HCT116 (cell line): Measurements from ENCODE around the gene SLC25A22. TPM values are rescaled to one million over a fixed set of nuclear protein-coding genes. Genes with fewer than 3 reads are reported as not detected.

Experiments
- ATAC-seq: fragments of 200-7000 bp; cut with Tn5 transposase; 2 replicates; pipeline ENCODE4 v1.9.1; 2020; ENCODE audit warnings: mild to moderate bottlenecking, moderate library complexity
- BruUV-seq: library from RNA; stranded (reverse); fragments of 400-500 nt; replicated peaks from 2 replicates; lab custom pipeline; 2021; lab: Mats Ljungman, UMichigan
- CTCF ChIA-PET: fragments of 300-600 bp; sonication (Branson Sonifier 250); formaldehyde crosslinking; loops from one replicate; lab custom pipeline; 2021; ENCODE audit warnings: antibody characterized with exemption; lab: Charles Lee
- POLR2A ChIA-PET: fragments of 300-600, 350-600 bp; sonication (Branson Sonifier 250); formaldehyde crosslinking; loops from one replicate; lab custom pipeline; 2021; ENCODE audit warnings: antibody characterized with exemption; lab: Charles Lee
- RAD21 ChIA-PET, 2 experiments: fragments of 300-600 bp; sonication (Branson Sonifier 250); formaldehyde crosslinking; loops; one replicate each; lab custom pipeline; 2023; ENCODE audit warnings: low total read pairs in 2 of 2; ENCODE audit not compliant: uncharacterized antibody in 2 of 2, unreplicated experiment in 2 of 2, low non-redundant PET in 1 of 2; lab: Charles Lee
- DNase-seq: peaks from one replicate; pipeline ENCODE4 v3.0.0-alpha.2; 2010; ENCODE audit warnings: low read depth, low spot score
- H2AFZ ChIP-seq: fragments of 200-600 bp; shearing (Covaris generic), sonication (generic); 2 replicates; pipeline ENCODE4 v1.6.1; 2017; ENCODE audit warnings: low read depth, mixed run types, mixed read lengths, antibody characterized with exemption, low read length; ENCODE audit not compliant: poor library complexity, severe bottlenecking
- H3K27ac ChIP-seq: 2 replicates; pipeline ENCODE4 v1.5.1; 2012; ENCODE audit warnings: low read depth, low read length
- H3K27me3 ChIP-seq: fragments of 200-600 bp; sonication (generic); 2 replicates; pipeline ENCODE4 v1.6.1; 2016; ENCODE audit warnings: mixed run types, low read length, mixed read lengths; ENCODE audit not compliant: insufficient read depth
- H3K36me3 ChIP-seq, 2 experiments: fragments of 200-500 bp in 1 of 2; fragments of 200-600 bp in 1 of 2; sonication (Bioruptor generic) in 1 of 2; sonication (generic) in 1 of 2; 2 replicates each; pipeline versions ENCODE4 v1.5.1 to v1.6.1; 2014 to 2016; ENCODE audit warnings: low read length in 2 of 2, inconsistent platforms in 1 of 2, mixed read lengths in 1 of 2, mixed run types in 1 of 2; ENCODE audit not compliant: insufficient read depth in 2 of 2, control insufficient read depth in 1 of 2
- H3K4me1 ChIP-seq, 2 experiments: fragments of 200-600 bp in 1 of 2; sonication (generic) in 1 of 2; 2 replicates each; pipeline versions ENCODE4 v1.5.1 to v1.6.1; 2012 to 2017; ENCODE audit warnings: low read length in 2 of 2, inconsistent platforms in 1 of 2, mild to moderate bottlenecking in 1 of 2, mixed read lengths in 1 of 2, mixed run types in 1 of 2, moderate library complexity in 1 of 2; ENCODE audit not compliant: insufficient read depth in 2 of 2, control insufficient read depth in 1 of 2
- H3K4me2 ChIP-seq: fragments of 200-600 bp; sonication (generic); 2 replicates; pipeline ENCODE4 v1.6.1; 2017; ENCODE audit warnings: mixed run types, low read length, mixed read lengths
- H3K4me3 ChIP-seq, 2 experiments: fragments of 200-600 bp in 1 of 2; sonication (generic) in 1 of 2; replicated peaks in 1 of 2; 2 replicates each; pipeline ENCODE4 v1.5.1; 2011 to 2016; ENCODE audit warnings: low read length in 2 of 2, control low read depth in 1 of 2, low read depth in 1 of 2, mild to moderate bottlenecking in 1 of 2, mixed read lengths in 1 of 2, mixed run types in 1 of 2
- H3K79me2 ChIP-seq: fragments of 200-600 bp; sonication (generic); 2 replicates; pipeline ENCODE4 v1.6.1; 2017; ENCODE audit warnings: mild to moderate bottlenecking, mixed run types, low read length, moderate library complexity, mixed read lengths; ENCODE audit not compliant: insufficient read depth
- H3K9ac ChIP-seq: fragments of 200-600 bp; sonication (generic); 2 replicates; pipeline ENCODE4 v1.6.1; 2016; ENCODE audit warnings: low read length, mixed read lengths
- H3K9me2 ChIP-seq: fragments of 200-600 bp; sonication (generic), shearing (Covaris generic); 2 replicates; pipeline ENCODE4 v1.6.1; 2017; ENCODE audit warnings: mixed run types, mild to moderate bottlenecking, moderate library complexity; ENCODE audit not compliant: insufficient read depth
- H3K9me3 ChIP-seq, 2 experiments: fragments of 200-500 bp in 1 of 2; fragments of 200-600 bp in 1 of 2; sonication (Bioruptor generic) in 1 of 2; sonication (generic) in 1 of 2; 2 replicates each; pipeline ENCODE4 v1.6.1; 2014 to 2017; ENCODE audit warnings: low read length in 2 of 2, mixed read lengths in 2 of 2, inconsistent platforms in 1 of 2, low read depth in 1 of 2, mild to moderate bottlenecking in 1 of 2, mixed run types in 1 of 2, moderate library complexity in 1 of 2; ENCODE audit not compliant: control insufficient read depth in 1 of 2, insufficient read depth in 1 of 2
- H4K20me1 ChIP-seq: fragments of 200-600 bp; sonication (generic), shearing (Covaris generic); 2 replicates; pipeline ENCODE4 v1.6.1; 2017; ENCODE audit warnings: mixed run types, mild to moderate bottlenecking, moderate library complexity; ENCODE audit not compliant: insufficient read depth
- CBX3 ChIP-seq: IDR thresholded peaks from 2 replicates; pipeline ENCODE4 v1.6.1; 2012; ENCODE audit warnings: low read depth
- CTCF ChIP-seq, 3 experiments: fragments of 200-600 bp in 1 of 3; sonication (generic) in 1 of 3; IDR thresholded peaks in 2 of 3; conservative IDR thresholded peaks in 1 of 3; 2 replicates each; pipeline ENCODE4 v1.5.1; 2012 to 2017; ENCODE audit warnings: low read depth in 2 of 3, low read length in 2 of 3, antibody characterized with exemption in 1 of 3, borderline replicate concordance in 1 of 3, control low read depth in 1 of 3, mild to moderate bottlenecking in 1 of 3, mixed read lengths in 1 of 3, mixed run types in 1 of 3, moderate library complexity in 1 of 3; ENCODE audit not compliant: insufficient read depth in 1 of 3
- JUND ChIP-seq: IDR thresholded peaks from 2 replicates; pipeline ENCODE4 v1.6.1; 2012
- MAX ChIP-seq: IDR thresholded peaks from 2 replicates; pipeline ENCODE4 v1.6.1; 2012
- POLR2A ChIP-seq: IDR thresholded peaks from 2 replicates; pipeline ENCODE4 v1.7.0; 2011; ENCODE audit warnings: borderline replicate concordance; ENCODE audit not compliant: insufficient read depth, insufficient read length; ENCODE audit errors: extremely low read depth
- POLR2AphosphoS5 ChIP-seq: IDR thresholded peaks from 2 replicates; pipeline ENCODE4 v1.6.1; 2011; ENCODE audit warnings: mild to moderate bottlenecking, low read depth, low read length, moderate library complexity
- RAD21 ChIP-seq: IDR thresholded peaks from 2 replicates; pipeline ENCODE4 v1.6.1; 2012; ENCODE audit warnings: low read depth, mild to moderate bottlenecking
- SIN3A ChIP-seq: IDR thresholded peaks from 2 replicates; pipeline ENCODE4 v1.6.1; 2012; ENCODE audit warnings: low read depth
- SP1 ChIP-seq: IDR thresholded peaks from 2 replicates; pipeline ENCODE4 v1.6.1; 2012; ENCODE audit warnings: low read depth
- SRF ChIP-seq: IDR thresholded peaks from 2 replicates; pipeline ENCODE4 v1.6.1; 2012; ENCODE audit warnings: low read depth
- YY1 ChIP-seq: IDR thresholded peaks from 2 replicates; pipeline ENCODE4 v1.6.1; 2011; ENCODE audit warnings: low read length, low read depth, moderate library complexity, mild to moderate bottlenecking; ENCODE audit not compliant: insufficient replicate concordance; ENCODE audit errors: extremely low read depth
- ZFX ChIP-seq: fragments of 450-650 bp; IDR thresholded peaks from 2 replicates; pipeline ENCODE4 v1.6.1; 2017
- intact Hi-C: fragments of 100-400 bp; cut with micrococcal nuclease; formaldehyde crosslinking; loops from 2 replicates; pipeline ENCODE4 v1.10.0; 2022
- total RNA-seq: library from RNA; stranded (reverse); gene quantifications from one replicate; pipeline ENCODE4 v1.2.1, GENCODE V29; 2021; ENCODE audit not compliant: unreplicated experiment
- TF ChIP-seq, protein P1 (sequence below): IDR thresholded peaks from 2 replicates; pipeline ENCODE4 v1.6.1; 2011; ENCODE audit warnings: mild to moderate bottlenecking, low read length, moderate library complexity; ENCODE audit not compliant: insufficient replicate concordance; ENCODE audit errors: extremely low read depth

Gene SLC25A22
- total RNA-seq, 1 experiment from 2014 or later, result 62.0 TPM

GRCh38 chr11:748007-748359 lies 50.1 kb downstream of the SLC25A22 start (continued):
- TF ChIP-seq CTCF (IDR thresholded peaks at IDR 0.05 in 2 of 3, conservative IDR thresholded peaks at IDR 0.05 in 1 of 3; ENCODE audit: borderline replicate concordance in 1 of 3, insufficient read depth in 1 of 3, low read depth in 2 of 3, low read length in 2 of 3), result no peak
- no peak for TF ChIP-seq CBX3
- no peak for TF ChIP-seq POLR2A
- TF ChIP-seq, protein P1, sequence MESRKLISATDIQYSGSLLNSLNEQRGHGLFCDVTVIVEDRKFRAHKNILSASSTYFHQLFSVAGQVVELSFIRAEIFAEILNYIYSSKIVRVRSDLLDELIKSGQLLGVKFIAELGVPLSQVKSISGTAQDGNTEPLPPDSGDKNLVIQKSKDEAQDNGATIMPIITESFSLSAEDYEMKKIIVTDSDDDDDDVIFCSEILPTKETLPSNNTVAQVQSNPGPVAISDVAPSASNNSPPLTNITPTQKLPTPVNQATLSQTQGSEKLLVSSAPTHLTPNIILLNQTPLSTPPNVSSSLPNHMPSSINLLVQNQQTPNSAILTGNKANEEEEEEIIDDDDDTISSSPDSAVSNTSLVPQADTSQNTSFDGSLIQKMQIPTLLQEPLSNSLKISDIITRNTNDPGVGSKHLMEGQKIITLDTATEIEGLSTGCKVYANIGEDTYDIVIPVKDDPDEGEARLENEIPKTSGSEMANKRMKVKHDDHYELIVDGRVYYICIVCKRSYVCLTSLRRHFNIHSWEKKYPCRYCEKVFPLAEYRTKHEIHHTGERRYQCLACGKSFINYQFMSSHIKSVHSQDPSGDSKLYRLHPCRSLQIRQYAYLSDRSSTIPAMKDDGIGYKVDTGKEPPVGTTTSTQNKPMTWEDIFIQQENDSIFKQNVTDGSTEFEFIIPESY, result no peak

DNA sequence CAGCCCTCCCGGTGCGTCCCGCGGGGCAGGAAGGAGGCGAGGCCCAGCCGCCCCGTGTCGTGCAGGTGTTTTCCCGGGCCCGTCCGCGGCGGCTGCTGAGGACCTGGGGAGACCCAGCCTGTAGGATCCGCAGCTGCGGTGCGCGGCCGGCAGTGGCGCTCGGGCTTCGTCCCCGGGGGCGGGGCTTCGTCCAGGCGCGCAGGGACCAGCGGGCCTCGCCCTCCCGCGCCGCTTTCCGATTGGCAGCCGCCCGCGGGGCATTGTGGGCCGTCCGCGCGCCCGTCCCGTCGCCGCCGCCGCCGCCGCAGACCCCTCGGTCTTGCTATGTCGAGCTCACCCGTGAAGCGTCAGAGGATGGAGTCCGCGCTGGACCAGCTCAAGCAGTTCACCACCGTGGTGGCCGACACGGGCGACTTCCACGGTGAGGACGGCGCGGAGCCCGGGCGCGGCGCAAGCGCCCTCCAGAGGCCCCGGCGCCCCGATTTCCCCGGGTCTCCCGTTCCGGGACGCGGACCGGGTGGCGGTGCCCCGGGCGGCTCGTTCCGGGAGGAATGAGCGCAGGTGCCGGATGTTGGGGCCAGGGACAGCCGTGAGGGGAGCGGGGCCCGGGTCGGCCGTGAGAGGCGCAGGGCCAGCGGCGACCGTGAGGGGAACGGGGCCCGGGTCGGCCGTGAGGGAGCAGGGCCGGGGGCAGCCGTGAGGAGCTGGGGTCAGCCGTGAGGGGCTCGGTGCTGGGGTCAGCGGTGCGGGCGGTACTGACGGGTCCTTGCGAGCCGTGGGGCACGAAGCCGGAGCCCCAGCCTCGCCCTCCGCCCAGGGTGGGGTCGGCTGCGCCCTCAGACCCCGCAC lies 50.7 kb downstream of the SLC25A22 start, which contains the start of gene TALDO1:
TSS of gene TALDO1 (plus strand) at position 307 of the 849 bp plus-strand sequence. CDS start at position 325, 18 bp downstream.
- H2AFZ ChIP-seq, result no peak within 1 kb of the TSS

More for the DNA sequence above, 50.7 kb downstream of the SLC25A22 start, which contains the start of gene TALDO1:
- Histone ChIP-seq H3K9ac (peak within 1 kb of the TSS; percentile 94), H3K27me3 (no peaks in the 10 kb centered on the region), H3K9me2 (no peaks in the 10 kb centered on the region), H3K79me2 (peaks cover 50% of the 10 kb centered on the region), H4K20me1 (no peaks in the 10 kb centered on the region), H3K4me3 (peak within 1 kb of the TSS; percentile 79 to 91), H3K4me1 (peaks cover 24 to 57% of the 10 kb centered on the region in 2 experiments; a peak in 3 of 4 replicates), H3K36me3 (no peaks in the 10 kb centered on the region; a peak in 2 of 4 replicates), H3K27ac (peak within 1 kb of the TSS; percentile 91), H3K9me3 (no peaks in the 10 kb centered on the region), H3K4me2 (peak within 1 kb of the TSS; percentile 90)
- POLR2A ChIA-PET, result interaction anchor here (0.5 to 0.6 kb wide), 2 partner anchors 8 to 392 kb away, joined by 3 to 8 read pairs; no protein-coding TSS in a partner anchor
- ATAC-seq (peak; percentile 95), DNase-seq (peak; percentile 57)
- CTCF ChIA-PET, result interaction anchor here (1.0 to 2.7 kb wide), 3 partner anchors 15 to 43 kb away, joined by 3 to 10 read pairs (median 6); no protein-coding TSS in a partner anchor
- TF ChIP-seq YY1 (no peak), POLR2AphosphoS5 (peak; percentile 75), RAD21 (no peak), SP1 (no peak; the same call in 1 of the 2 replicates), POLR2A (peak; percentile 61), CTCF (IDR thresholded peaks at IDR 0.05 in 2 of 3, conservative IDR thresholded peaks at IDR 0.05 in 1 of 3; ENCODE audit: borderline replicate concordance in 1 of 3, insufficient read depth in 1 of 3, low read depth in 2 of 3, low read length in 2 of 3) (0 out of 6 replicates have a peak, but pooled peaks of 1 of the 3 experiments have one; percentile 1), SIN3A (peak; percentile 59; the same call in 1 of the 2 replicates), JUND (no peak), MAX (peak; percentile 72), ZFX (peak; percentile 79; the same call in 1 of the 2 replicates), SRF (no peak), CBX3 (no peak)
- no TSS peak for BruUV-seq
- RAD21 ChIA-PET, result no interaction called here
- intact Hi-C loops, result no loop called here
